Measurements from ENCODE around the gene ANO8. TPM values are rescaled to one million over a fixed set of nuclear protein-coding genes. Genes with fewer than 3 reads are reported as not detected.

The ANO8 gene
- total and polyA plus RNA-seq, 2 of the 13 experiments (the other 11 are each of a cell fraction or from before 2014, with no cell fraction given), result 1.8 to 3.5 TPM

DNA sequence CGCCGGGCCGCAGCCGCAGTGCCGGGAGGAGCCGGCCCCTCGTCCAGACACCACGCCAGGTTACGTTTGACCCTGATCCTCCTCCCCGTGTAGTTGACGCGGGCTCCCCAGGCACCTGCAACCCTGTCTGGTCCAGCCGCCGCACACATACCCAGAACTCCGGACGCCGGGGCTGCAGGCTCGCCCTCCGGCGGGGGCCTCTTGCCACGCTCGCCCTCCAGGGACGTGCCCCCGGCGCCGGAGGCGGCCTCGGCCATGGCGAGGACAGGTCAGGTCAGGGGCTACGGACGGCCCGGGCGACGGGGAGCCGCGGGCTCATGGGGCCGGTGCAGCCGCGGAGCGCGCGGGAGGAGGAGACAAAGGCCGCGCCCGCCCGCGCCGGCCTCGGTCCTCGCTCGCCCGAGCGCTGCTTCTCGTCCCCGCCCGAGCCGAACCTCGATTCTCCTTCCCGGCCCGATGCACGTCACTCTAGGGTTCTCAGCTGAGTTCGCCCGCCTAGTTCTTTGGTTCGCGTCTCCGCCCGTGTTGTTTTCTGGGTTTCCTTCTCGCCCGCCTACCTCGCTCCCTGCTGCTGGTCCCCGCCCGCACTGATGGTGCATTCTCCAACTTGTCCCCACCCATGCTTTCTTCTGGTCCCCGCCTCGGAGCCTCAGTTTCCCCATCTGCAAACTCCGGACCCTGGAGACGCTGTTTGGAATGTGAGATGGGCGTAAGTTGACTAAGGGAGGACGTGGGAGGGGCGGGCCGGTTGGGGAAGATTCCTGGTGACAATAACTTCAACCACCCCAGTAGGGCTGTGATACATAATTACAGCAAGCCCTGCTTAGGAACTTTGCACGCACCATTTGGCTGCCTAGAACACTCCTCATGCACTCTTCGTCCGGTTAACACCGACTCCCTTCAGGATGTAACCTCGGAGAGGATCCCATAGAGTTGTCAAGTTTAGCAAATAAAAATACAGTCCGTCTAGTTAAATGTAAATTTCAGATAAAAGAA is at the start of gene ANO8 (continued):
- TF ChIP-seq, protein P1, sequence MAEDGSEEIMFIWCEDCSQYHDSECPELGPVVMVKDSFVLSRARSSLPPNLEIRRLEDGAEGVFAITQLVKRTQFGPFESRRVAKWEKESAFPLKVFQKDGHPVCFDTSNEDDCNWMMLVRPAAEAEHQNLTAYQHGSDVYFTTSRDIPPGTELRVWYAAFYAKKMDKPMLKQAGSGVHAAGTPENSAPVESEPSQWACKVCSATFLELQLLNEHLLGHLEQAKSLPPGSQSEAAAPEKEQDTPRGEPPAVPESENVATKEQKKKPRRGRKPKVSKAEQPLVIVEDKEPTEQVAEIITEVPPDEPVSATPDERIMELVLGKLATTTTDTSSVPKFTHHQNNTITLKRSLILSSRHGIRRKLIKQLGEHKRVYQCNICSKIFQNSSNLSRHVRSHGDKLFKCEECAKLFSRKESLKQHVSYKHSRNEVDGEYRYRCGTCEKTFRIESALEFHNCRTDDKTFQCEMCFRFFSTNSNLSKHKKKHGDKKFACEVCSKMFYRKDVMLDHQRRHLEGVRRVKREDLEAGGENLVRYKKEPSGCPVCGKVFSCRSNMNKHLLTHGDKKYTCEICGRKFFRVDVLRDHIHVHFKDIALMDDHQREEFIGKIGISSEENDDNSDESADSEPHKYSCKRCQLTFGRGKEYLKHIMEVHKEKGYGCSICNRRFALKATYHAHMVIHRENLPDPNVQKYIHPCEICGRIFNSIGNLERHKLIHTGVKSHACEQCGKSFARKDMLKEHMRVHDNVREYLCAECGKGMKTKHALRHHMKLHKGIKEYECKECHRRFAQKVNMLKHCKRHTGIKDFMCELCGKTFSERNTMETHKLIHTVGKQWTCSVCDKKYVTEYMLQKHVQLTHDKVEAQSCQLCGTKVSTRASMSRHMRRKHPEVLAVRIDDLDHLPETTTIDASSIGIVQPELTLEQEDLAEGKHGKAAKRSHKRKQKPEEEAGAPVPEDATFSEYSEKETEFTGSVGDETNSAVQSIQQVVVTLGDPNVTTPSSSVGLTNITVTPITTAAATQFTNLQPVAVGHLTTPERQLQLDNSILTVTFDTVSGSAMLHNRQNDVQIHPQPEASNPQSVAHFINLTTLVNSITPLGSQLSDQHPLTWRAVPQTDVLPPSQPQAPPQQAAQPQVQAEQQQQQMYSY (CRISPR knock-in tag; IDR thresholded peaks at IDR 0.05), result 0 out of 2 replicates have a peak, but pooled peaks have one; percentile 26
- TF ChIP-seq ZNF563 (CRISPR knock-in tag; IDR thresholded peaks at IDR 0.05), result no peak; the same call in 1 of the 2 replicates
- TF ChIP-seq POLR2A (IDR thresholded peaks at IDR 0.05; ENCODE audit: insufficient read depth in 1 of 2, low read depth in 2 of 2, low read length in 2 of 2), result peak in 1 of 2 experiments; percentile 50; a peak in 1 of 4 replicates
- no peak for TF ChIP-seq ZNF660 (CRISPR knock-in tag; IDR thresholded peaks at IDR 0.05; ENCODE audit: borderline replicate concordance, low read depth)
- TF ChIP-seq, protein P2, sequence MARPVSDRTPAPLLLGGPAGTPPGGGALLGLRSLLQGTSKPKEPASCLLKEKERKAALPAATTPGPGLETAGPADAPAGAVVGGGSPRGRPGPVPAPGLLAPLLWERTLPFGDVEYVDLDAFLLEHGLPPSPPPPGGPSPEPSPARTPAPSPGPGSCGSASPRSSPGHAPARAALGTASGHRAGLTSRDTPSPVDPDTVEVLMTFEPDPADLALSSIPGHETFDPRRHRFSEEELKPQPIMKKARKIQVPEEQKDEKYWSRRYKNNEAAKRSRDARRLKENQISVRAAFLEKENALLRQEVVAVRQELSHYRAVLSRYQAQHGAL (CRISPR knock-in tag; IDR thresholded peaks at IDR 0.05; ENCODE audit: not compliant biosample characterization), result no peak
- peak; percentile 62 for TF ChIP-seq RFXAP (CRISPR knock-in tag; IDR thresholded peaks at IDR 0.05; ENCODE audit: borderline replicate concordance)
- 0 out of 2 replicates have a peak, but pooled peaks have one; percentile 17 for TF ChIP-seq ZNF24 (IDR thresholded peaks at IDR 0.05)
- no peak for TF ChIP-seq ZNF207 (IDR thresholded peaks at IDR 0.05; ENCODE audit: borderline replicate concordance)
- TF ChIP-seq GFI1 (CRISPR knock-in tag; IDR thresholded peaks at IDR 0.05; ENCODE audit: borderline replicate concordance), result peak; percentile 65; the same call in 1 of the 2 replicates
- no peak; the same call in 1 of the 2 replicates for TF ChIP-seq SMAD3 (CRISPR knock-in tag; IDR thresholded peaks at IDR 0.05)
- TF ChIP-seq BRD4 (CRISPR knock-in tag; IDR thresholded peaks at IDR 0.05), result peak; percentile 42; the same call in 1 of the 2 replicates
- TF ChIP-seq MLLT10 (CRISPR knock-in tag; IDR thresholded peaks at IDR 0.05), result no peak
- TF ChIP-seq, protein P3, sequence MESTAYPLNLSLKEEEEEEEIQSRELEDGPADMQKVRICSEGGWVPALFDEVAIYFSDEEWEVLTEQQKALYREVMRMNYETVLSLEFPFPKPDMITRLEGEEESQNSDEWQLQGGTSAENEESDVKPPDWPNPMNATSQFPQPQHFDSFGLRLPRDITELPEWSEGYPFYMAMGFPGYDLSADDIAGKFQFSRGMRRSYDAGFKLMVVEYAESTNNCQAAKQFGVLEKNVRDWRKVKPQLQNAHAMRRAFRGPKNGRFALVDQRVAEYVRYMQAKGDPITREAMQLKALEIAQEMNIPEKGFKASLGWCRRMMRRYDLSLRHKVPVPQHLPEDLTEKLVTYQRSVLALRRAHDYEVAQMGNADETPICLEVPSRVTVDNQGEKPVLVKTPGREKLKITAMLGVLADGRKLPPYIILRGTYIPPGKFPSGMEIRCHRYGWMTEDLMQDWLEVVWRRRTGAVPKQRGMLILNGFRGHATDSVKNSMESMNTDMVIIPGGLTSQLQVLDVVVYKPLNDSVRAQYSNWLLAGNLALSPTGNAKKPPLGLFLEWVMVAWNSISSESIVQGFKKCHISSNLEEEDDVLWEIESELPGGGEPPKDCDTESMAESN (CRISPR knock-in tag; conservative IDR thresholded peaks at IDR 0.05), result peak; percentile 91; the same call in 1 of the 2 replicates
- TF ChIP-seq MEIS2 (CRISPR knock-in tag; IDR thresholded peaks at IDR 0.05), result peak; percentile 79; the same call in 1 of the 2 replicates
- TF ChIP-seq, protein P4, sequence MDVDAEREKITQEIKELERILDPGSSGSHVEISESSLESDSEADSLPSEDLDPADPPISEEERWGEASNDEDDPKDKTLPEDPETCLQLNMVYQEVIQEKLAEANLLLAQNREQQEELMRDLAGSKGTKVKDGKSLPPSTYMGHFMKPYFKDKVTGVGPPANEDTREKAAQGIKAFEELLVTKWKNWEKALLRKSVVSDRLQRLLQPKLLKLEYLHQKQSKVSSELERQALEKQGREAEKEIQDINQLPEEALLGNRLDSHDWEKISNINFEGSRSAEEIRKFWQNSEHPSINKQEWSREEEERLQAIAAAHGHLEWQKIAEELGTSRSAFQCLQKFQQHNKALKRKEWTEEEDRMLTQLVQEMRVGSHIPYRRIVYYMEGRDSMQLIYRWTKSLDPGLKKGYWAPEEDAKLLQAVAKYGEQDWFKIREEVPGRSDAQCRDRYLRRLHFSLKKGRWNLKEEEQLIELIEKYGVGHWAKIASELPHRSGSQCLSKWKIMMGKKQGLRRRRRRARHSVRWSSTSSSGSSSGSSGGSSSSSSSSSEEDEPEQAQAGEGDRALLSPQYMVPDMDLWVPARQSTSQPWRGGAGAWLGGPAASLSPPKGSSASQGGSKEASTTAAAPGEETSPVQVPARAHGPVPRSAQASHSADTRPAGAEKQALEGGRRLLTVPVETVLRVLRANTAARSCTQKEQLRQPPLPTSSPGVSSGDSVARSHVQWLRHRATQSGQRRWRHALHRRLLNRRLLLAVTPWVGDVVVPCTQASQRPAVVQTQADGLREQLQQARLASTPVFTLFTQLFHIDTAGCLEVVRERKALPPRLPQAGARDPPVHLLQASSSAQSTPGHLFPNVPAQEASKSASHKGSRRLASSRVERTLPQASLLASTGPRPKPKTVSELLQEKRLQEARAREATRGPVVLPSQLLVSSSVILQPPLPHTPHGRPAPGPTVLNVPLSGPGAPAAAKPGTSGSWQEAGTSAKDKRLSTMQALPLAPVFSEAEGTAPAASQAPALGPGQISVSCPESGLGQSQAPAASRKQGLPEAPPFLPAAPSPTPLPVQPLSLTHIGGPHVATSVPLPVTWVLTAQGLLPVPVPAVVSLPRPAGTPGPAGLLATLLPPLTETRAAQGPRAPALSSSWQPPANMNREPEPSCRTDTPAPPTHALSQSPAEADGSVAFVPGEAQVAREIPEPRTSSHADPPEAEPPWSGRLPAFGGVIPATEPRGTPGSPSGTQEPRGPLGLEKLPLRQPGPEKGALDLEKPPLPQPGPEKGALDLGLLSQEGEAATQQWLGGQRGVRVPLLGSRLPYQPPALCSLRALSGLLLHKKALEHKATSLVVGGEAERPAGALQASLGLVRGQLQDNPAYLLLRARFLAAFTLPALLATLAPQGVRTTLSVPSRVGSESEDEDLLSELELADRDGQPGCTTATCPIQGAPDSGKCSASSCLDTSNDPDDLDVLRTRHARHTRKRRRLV (CRISPR knock-in tag; IDR thresholded peaks at IDR 0.05), result 0 out of 2 replicates have a peak, but pooled peaks have one; percentile 40
- no peak for TF ChIP-seq ZFP37 (CRISPR knock-in tag; IDR thresholded peaks at IDR 0.05; ENCODE audit: borderline replicate concordance)
